GM18519 (cell line): Measurements from ENCODE around the gene ARSA.
"Not testable (repeated sequence)": the region's sequence is repeated elsewhere in the genome, so short reads cannot be mapped to it uniquely, and the experiment has no call there.

Experiments used
- ATAC-seq: cut with Tn5 transposase; IDR thresholded peaks from one replicate; pipeline ENCODE4 v1.9.1; 2021; ENCODE audit warnings: mild to moderate bottlenecking, moderate library complexity; ENCODE audit not compliant: unreplicated experiment, low FRiP score

The ARSA gene

GRCh38 chr22:50624347-50625130 is 3.4 kb downstream of the ARSA start:
- no peak for ATAC-seq

- no peak for ATAC-seq
These were observed 5.1 kb downstream of the ARSA start for GRCh38 chr22:50622723-50623327.

- no peak for ATAC-seq
These were observed 5.8 kb downstream of the ARSA start for GRCh38 chr22:50621948-50622722.

DNA sequence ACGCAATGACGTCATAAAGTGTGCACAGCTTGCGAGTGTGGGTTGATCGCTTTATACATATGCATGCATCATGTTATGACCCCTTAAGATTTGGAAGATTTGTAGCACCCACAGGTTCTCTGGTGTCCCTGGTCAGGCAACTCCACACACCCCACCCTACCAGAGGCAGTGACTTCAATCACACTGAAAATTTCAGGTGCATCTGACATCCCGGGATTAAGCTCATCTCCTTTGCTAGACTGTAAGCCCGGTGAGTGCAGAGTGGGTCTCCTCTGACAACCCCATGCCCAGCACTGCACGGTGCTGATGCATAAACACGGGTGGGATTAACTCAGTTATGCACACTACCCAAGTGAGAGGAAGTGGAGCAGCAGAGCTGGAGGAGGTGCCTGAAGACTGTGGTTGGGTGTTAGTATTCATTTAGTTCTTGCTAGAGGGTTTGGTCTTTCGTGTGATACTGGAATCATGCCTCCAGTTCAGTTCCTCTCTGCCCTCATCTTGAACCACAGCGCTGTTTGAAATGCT is 6.5 kb downstream of the ARSA start:
- ATAC-seq = no peak

DNA sequence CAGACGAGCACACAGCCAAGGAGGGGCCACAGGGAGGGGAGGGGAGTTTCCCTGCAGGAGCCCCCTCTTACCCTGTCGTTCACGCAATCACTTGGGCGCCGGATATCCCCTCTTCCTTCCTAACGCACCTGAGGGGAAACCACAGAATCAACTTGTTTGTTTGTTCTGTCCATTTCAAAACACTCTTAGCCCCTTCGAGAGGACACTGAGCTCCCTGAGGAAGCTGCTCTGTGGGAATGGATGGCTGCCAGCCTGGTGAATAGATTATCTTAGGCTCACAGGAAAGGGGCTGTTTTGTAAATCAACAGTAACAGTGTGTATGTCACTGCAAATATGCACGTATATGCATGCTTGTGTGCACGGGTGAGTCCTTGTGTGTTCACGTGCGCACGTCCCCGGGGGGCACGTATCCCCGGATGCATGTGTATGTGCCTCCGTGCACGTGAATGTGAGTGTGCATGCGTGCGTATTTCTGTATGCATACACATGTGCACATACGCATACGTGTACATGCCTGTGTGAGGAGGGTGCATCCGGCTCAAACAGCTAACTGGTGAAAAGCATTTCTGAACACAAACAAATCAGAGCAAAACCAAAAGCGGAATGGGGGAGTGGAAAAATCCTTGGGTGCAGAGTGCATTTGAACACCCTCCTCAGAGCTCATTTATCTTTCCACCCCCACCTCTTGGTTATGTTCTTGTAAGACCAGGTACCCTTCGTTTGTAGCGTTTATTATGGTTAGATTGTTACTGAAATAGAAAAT is 7.2 kb downstream of the ARSA start:
- ATAC-seq = no peak

- not testable (repeated sequence) for ATAC-seq
These were observed 13.7 kb downstream of the ARSA start for GRCh38 chr22:50614296-50614695.

GRCh38 chr22:50613291-50613981 is 14.5 kb downstream of the ARSA start:
- ATAC-seq = no peak

GRCh38 chr22:50612528-50613221 is 15.3 kb downstream of the ARSA start:
- no peak for ATAC-seq

DNA sequence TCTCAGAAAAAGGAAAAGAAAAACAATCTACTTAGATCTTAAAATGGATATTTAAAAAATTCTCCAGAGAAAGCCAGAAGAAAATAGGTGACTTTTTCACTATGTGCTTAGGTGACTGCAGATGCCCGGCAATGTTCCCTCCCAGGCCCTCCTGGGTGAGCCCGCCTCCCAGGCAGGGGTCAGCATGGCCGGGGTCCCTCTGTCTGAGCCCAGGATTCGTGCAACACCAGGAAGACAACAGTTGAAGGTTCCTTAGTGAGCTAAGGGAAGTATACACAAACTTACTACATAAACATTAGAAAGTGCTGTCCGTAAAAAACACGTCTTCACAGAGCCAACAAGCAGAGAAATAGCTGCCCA is 15.8 kb downstream of the ARSA start:
- ATAC-seq = no peak

- ATAC-seq = no peak
These were observed 16.5 kb downstream of the ARSA start for GRCh38 chr22:50611341-50612060.

GRCh38 chr22:50610581-50610980 is 17.4 kb downstream of the ARSA start:
- no peak for ATAC-seq

DNA sequence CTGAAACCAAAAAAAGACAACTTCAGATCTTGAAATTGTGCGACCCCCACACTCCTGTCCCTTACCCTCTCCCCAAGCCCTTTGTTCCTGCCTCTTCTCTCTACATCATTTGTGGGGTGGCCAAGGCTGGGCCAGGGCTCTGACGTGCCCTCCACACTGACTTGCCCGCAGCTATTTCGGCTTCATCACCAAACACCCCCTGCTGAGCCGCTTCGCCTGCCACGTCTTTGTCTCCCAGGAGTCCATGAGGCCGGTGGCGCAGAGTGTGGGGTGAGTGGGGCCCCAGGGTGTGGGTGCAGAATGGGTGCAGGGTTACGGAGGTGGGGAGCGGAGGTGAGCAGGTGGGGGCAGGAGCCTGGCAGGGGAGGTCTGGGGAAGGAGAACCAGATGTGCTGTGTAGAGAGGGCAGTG is 17.9 kb downstream of the ARSA start:
- no peak for ATAC-seq

- ATAC-seq = no peak
These were observed 18.4 kb downstream of the ARSA start for GRCh38 chr22:50609599-50609998.

- ATAC-seq = no peak
These were observed 19.0 kb downstream of the ARSA start for GRCh38 chr22:50608996-50609395.

DNA sequence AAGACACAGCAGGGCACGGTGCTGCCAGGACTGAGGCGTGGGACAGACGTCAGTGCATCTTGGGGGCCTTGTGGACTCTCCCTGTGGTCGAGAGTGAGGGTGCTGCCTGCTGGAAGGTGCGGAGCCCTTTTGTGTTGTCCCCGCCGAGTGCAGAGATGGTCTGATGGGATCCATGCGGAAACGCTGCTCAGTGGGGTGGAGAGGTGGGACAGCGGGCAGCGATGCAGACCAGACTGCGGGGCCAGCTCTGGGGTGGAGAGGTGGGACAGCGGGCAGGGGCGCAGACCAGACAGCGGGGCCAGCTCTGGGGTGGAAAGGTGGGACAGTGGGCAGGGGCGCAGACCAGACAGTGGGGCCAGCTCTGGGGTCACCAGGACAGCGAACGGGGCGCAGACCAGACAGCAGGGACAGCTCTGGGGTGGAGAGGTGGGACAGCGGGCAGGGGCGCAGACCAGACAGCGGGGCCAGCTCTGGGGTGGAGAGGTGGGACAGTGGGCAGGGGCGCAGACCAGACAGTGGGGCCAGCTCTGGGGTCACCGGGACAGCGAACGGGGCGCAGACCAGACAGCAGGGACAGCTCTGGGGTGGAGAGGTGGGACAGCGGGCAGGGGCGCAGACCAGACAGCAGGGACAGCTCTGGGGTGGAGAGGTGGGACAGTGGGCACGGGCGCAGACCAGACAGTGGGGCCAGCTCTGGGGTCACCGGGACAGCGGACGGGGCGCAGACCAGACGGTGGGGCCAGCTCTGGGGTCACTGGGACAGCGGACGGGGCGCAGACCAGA is 19.7 kb downstream of the ARSA start:
- ATAC-seq = not testable (repeated sequence)

- no peak for ATAC-seq
These were observed 20.3 kb downstream of the ARSA start for GRCh38 chr22:50607659-50608020.

DNA sequence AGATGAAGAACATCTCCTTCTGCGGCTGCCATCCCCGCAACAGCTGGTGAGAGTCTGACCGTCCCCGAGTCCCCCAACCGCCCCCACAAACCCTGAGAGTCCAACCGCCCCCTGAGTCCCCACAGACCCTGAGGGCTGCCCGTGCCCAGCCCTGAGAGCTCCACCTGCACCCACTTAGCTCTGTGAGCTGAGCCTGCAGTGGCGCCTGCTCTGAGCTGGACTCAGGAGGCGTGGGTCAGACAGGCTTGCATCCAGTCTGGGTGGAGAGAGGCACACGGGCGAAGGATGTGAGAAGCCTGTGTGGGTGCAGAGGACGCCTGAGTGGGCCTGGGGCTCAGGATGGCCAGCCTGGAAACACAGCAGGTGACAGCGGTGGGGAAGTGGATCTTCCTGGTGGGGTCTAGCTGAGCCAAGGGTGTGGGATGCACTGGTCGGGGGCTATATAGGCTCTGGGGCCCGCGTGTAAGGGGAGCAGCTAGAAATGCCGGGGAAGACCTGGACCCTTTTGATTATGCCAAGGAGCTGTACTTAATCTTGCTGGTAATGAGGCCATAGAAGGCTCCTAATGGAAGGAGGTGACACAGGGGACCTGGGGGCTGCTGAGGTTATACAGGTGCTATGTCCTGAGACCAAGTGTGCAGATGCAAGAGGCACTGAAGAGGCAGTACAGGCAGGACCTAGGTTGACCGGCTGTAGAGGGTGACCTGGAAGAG is 20.9 kb downstream of the ARSA start:
- ATAC-seq = no peak
